Spleen (tissue), 13 donors: ENCODE results near the gene CNGA4. TPM values are rescaled to one million over a fixed set of nuclear protein-coding genes. Genes with fewer than 3 reads are reported as not detected.

Experiments used
- DNase-seq: peaks from one replicate; pipeline ENCODE4 v3.0.0-alpha.2; 2020
- H3K27ac ChIP-seq, 8 donors: fragments of 200-600 bp; sonication (generic) in 7 of 8; 1 replicate in 4 of 8; 2 replicates in 4 of 8; pipeline versions ENCODE4 v1.5.0 to v1.8.0; 2016 to 2021; ENCODE audit warnings: inconsistent platforms in 4 of 8, mild to moderate bottlenecking in 4 of 8, moderate library complexity in 1 of 8
- H3K27me3 ChIP-seq, 7 donors: fragments of 200-600 bp; sonication (generic) in 6 of 7; replicated peaks in 1 of 7; 1 replicate in 4 of 7; 2 replicates in 3 of 7; pipeline versions ENCODE4 v1.5.0 to v1.8.0; 2016 to 2021; ENCODE audit warnings: inconsistent platforms in 3 of 7, mild to moderate bottlenecking in 1 of 7
- H3K36me3 ChIP-seq, 6 donors: fragments of 200-600 bp; sonication (generic) in 5 of 6; 1 replicate in 4 of 6; 2 replicates in 2 of 6; pipeline versions ENCODE4 v1.5.0 to v1.8.0; 2016 to 2021; ENCODE audit warnings: inconsistent platforms in 2 of 6
- H3K4me1 ChIP-seq, 6 donors: fragments of 200-600 bp; sonication (generic) in 5 of 6; 1 replicate in 3 of 6; 2 replicates in 3 of 6; pipeline versions ENCODE4 v1.5.0 to v1.8.0; 2016 to 2021; ENCODE audit warnings: inconsistent platforms in 3 of 6
- H3K4me3 ChIP-seq, 8 donors: fragments of 200-600 bp; sonication (generic) in 7 of 8; 1 replicate in 4 of 8; 2 replicates in 4 of 8; pipeline versions ENCODE4 v1.5.0 to v1.8.0; 2016 to 2021; ENCODE audit warnings: inconsistent platforms in 4 of 8, mild to moderate bottlenecking in 4 of 8, moderate library complexity in 2 of 8
- H3K9me3 ChIP-seq, 8 donors: fragments of 200-600 bp; sonication (generic) in 7 of 8; 1 replicate in 4 of 8; 2 replicates in 4 of 8; pipeline versions ENCODE4 v1.5.0 to v1.8.0; 2016 to 2021; ENCODE audit warnings: inconsistent platforms in 4 of 8
- CTCF ChIP-seq, 11 experiments: fragments of 200-600 bp in 7 of 11; fragments of 450-650 bp in 4 of 11; sonication (generic) in 4 of 11; IDR thresholded peaks in 8 of 11; conservative IDR thresholded peaks in 3 of 11; 1 replicate in 7 of 11; 2 replicates in 4 of 11; pipeline versions ENCODE4 v1.4.0 to v1.8.0; 2016 to 2021; ENCODE audit warnings: antibody characterized with exemption in 11 of 11, inconsistent platforms in 4 of 11, mild to moderate bottlenecking in 1 of 11
- POLR2A ChIP-seq, 3 donors: fragments of 450-650 bp; IDR thresholded peaks; one replicate each; pipeline ENCODE4 v1.5.1; 2017; ENCODE audit warnings: antibody characterized with exemption in 3 of 3, mild to moderate bottlenecking in 1 of 3
- POLR2AphosphoS5 ChIP-seq, 3 donors: sonication (generic); formaldehyde crosslinking; IDR thresholded peaks; one replicate each; pipeline ENCODE4 v1.5.1; 2017; ENCODE audit warnings: antibody characterized with exemption in 3 of 3
- WGBS, 5 donors: extraction: QIAGEN DNeasy Blood & Tissue Kit in 3 of 5; methylation state at CpG; one replicate each; pipeline versions ENCODE4 v1.1.5 to v1.1.7; 2013 to 2018; 5-methylcytosine and 5-hydroxymethylcytosine counted together
- intact Hi-C: fragments of 100-400 bp; cut with DNase I; formaldehyde crosslinking; loops from one replicate; pipeline ENCODE4 v1.15.0; 2023; ENCODE audit warnings: low total_unique reads
- long read RNA-seq, 2 donors: transcript quantifications; one replicate each; lab custom pipeline, GENCODE V29; 2026
- polyA plus RNA-seq, 3 donors: library from polyadenylated mRNA; stranded (reverse); fragments of 200-250 nt; gene quantifications; one replicate each; pipeline ENCODE4 v1.2.1, GENCODE V29; 2013
- total RNA-seq, 7 donors: library from RNA; depleted of rRNA in 3 of 7; stranded (reverse); fragments of >200 nt in 3 of 7; fragmentation: NEBNext Ultra II Directional in 4 of 7; extraction: Animal tissue kit (Norgen Biotek cat#: 25700) in 4 of 7; gene quantifications; one replicate each; pipeline versions ENCODE4 v1.1.0 to v1.2.1, GENCODE V29; 2016 to 2021
- donor health status: healthy with polysubstance abuse.
- donor health status: DM: no; HTN: no; CAD: no; lungs with moderate emphysema.
- donor health status: DM: no; HTN: no; CAD: no.
- donor health status: Bipolar disorder and iron deficiency.
- donor health status: healthy.
- donor health status: DM: no; HTN: no; CAD: no.
- donor health status: DM: yes; HTN: yes; CAD: no.

Gene CNGA4
- total RNA-seq, result under 1 TPM in 5 of 7 donors, not detected in 2; 0.23 to 0.60 (median 0.33) TPM
- under 1 TPM; 0.06 to 0.29 (median 0.09) TPM for polyA plus RNA-seq
- long read RNA-seq, donor 1, result 0 reads
- long read RNA-seq, donor 2, result 0 reads

GRCh38 chr11:6238902-6239301 is at the start of gene CNGA4:
CNGA4 (plus strand) TSS chr11:6239089; CDS start chr11:6239207, 118 bp downstream.
- Histone ChIP-seq H3K4me3 (no peak within 1 kb of the TSS), H3K27me3 (peaks cover 0 to 16% (median 0%) of the 10 kb centered on the region in 7 donors), H3K36me3 (no peaks in the 10 kb centered on the region), H3K27ac (no peak within 1 kb of the TSS), H3K4me1 (peaks cover under 1 to 15% (median 9%) of the 10 kb centered on the region in 6 donors), H3K9me3 (no peaks in the 10 kb centered on the region)
- no peak for DNase-seq
- TF ChIP-seq CTCF (IDR thresholded peaks at IDR 0.05 in 8 of 11, conservative IDR thresholded peaks at IDR 0.05 in 3 of 11) (no peak), POLR2AphosphoS5 (IDR thresholded peaks at IDR 0.05) (no peak), POLR2A (IDR thresholded peaks at IDR 0.05) (no peak)
- intact Hi-C loops, result no loop called here
- WGBS, 5 donors, result 57 to 89% (median 81%) methylated on average over 1 of the region's 1 CpG

GRCh38 chr11:6191742-6192141 is 47.1 kb upstream of the CNGA4 start:
- Histone ChIP-seq H3K4me3 (no peak overlapping the region), H3K27ac (peak overlapping the region in 6 of 8 donors; percentile 29 to 76 (median 72)), H3K36me3 (no peaks in the 10 kb centered on the region), H3K9me3 (peaks cover 0 to 3% (median 0%) of the 10 kb centered on the region in 8 donors), H3K4me1 (peaks cover 0 to 9% (median 0%) of the 10 kb centered on the region in 6 donors), H3K27me3 (no peaks in the 10 kb centered on the region)
- DNase-seq, result no peak
- TF ChIP-seq POLR2A (IDR thresholded peaks at IDR 0.05) (no peak), CTCF (IDR thresholded peaks at IDR 0.05 in 8 of 11, conservative IDR thresholded peaks at IDR 0.05 in 3 of 11) (no peak), POLR2AphosphoS5 (IDR thresholded peaks at IDR 0.05) (peak in 1 of 3 donors; percentile 18)
- intact Hi-C loops, result no loop called here

GRCh38 chr11:6194065-6194581 is 44.8 kb upstream of the CNGA4 start:
- H3K27ac ChIP-seq, result peak overlapping the region in 4 of 8 donors; percentile 28 to 76 (median 42)
- peaks cover 0 to 9% (median 0%) of the 10 kb centered on the region in 6 donors for H3K4me1 ChIP-seq
- no peak overlapping the region for H3K4me3 ChIP-seq
- TF ChIP-seq POLR2AphosphoS5 (IDR thresholded peaks at IDR 0.05) (no peak), CTCF (IDR thresholded peaks at IDR 0.05 in 8 of 11, conservative IDR thresholded peaks at IDR 0.05 in 3 of 11) (no peak)
- H3K27me3 ChIP-seq, result no peaks in the 10 kb centered on the region
- intact Hi-C loops, result no loop called here
- no peak for DNase-seq
- H3K9me3 ChIP-seq, result peaks cover 0 to 3% (median 0%) of the 10 kb centered on the region in 8 donors
- WGBS, 5 donors, result 70 to 87% (median 77%) methylated on average over 1 of the region's 1 CpG
- no peaks in the 10 kb centered on the region for H3K36me3 ChIP-seq

GRCh38 chr11:6196396-6196795 is 42.5 kb upstream of the CNGA4 start:
- Histone ChIP-seq H3K27ac (peak overlapping the region in 1 of 8 donors; percentile 34), H3K36me3 (no peaks in the 10 kb centered on the region), H3K27me3 (no peaks in the 10 kb centered on the region), H3K4me1 (peaks cover 0 to 21% (median under 1%) of the 10 kb centered on the region in 6 donors), H3K4me3 (no peak overlapping the region), H3K9me3 (no peaks in the 10 kb centered on the region)
- intact Hi-C loops, result no loop called here
- WGBS, 5 donors, result 32 to 50% (median 42%) methylated on average over 4 of the region's 4 CpGs
- TF ChIP-seq CTCF (IDR thresholded peaks at IDR 0.05 in 8 of 11, conservative IDR thresholded peaks at IDR 0.05 in 3 of 11) (no peak), POLR2AphosphoS5 (IDR thresholded peaks at IDR 0.05) (no peak), POLR2A (IDR thresholded peaks at IDR 0.05) (no peak)
- no peak for DNase-seq
